B cell (primary cell): Measurements from ENCODE around the gene NOC4L. TPM values are rescaled to one million over a fixed set of nuclear protein-coding genes. Genes with fewer than 3 reads are reported as not detected.

Source experiments
- ATAC-seq: fragments of 200-7000 bp; cut with Tn5 transposase; one replicate; pipeline ENCODE4 v1.10.0; 2021; ENCODE audit warnings: low read depth, mild to moderate bottlenecking, moderate number of reproducible peaks, moderate library complexity
- CTCF ChIA-PET: fragments of 350-600 bp; sonication (Branson Sonifier 250); formaldehyde crosslinking; loops from one replicate; lab custom pipeline; 2021; ENCODE audit warnings: antibody characterized with exemption, inconsistent platforms; lab: Charles Lee
- POLR2A ChIA-PET: fragments of 350-600 bp; sonication (Branson Sonifier 250); formaldehyde crosslinking; loops from one replicate; lab custom pipeline; 2021; ENCODE audit warnings: antibody characterized with exemption; lab: Charles Lee
- DNase-seq: peaks from one replicate; pipeline ENCODE4 v3.0.0; 2013
- H2AFZ ChIP-seq: 2 replicates; pipeline ENCODE4 v1.6.1; 2012; ENCODE audit warnings: mild to moderate bottlenecking, low read depth, low read length; ENCODE audit not compliant: insufficient read depth, poor library complexity, severe bottlenecking
- H3K27ac ChIP-seq, 2 donors: 1 replicate in 1 of 2; 2 replicates in 1 of 2; pipeline ENCODE4 v1.5.1; 2012 to 2013; ENCODE audit warnings: low read length in 2 of 2, mild to moderate bottlenecking in 2 of 2, moderate library complexity in 1 of 2
- H3K27me3 ChIP-seq, 4 experiments: fragments of 200-600 bp in 1 of 4; sonication (generic) in 1 of 4; replicated peaks in 1 of 4; 1 replicate in 2 of 4; 2 replicates in 2 of 4; pipeline versions ENCODE4 v1.6.1 to v1.7.0; 2013 to 2016; ENCODE audit warnings: low read length in 3 of 4, mild to moderate bottlenecking in 2 of 4, mixed read lengths in 1 of 4, moderate library complexity in 1 of 4; ENCODE audit not compliant: insufficient read depth in 4 of 4, control insufficient read depth in 3 of 4; ENCODE audit errors: control extremely low read depth in 1 of 4
- H3K36me3 ChIP-seq, 2 experiments: replicated peaks in 1 of 2; 1 replicate in 1 of 2; 2 replicates in 1 of 2; pipeline versions ENCODE4 v1.6.1 to v1.7.1; 2013; ENCODE audit warnings: low read length in 1 of 2; ENCODE audit not compliant: insufficient read depth in 2 of 2, control insufficient read depth in 1 of 2; ENCODE audit errors: control extremely low read depth in 1 of 2, extremely low read depth in 1 of 2
- H3K4me1 ChIP-seq, 2 donors: fragments of 200-600 bp in 1 of 2; sonication (generic) in 1 of 2; 1 replicate in 1 of 2; 2 replicates in 1 of 2; pipeline versions ENCODE4 v1.5.1 to v1.6.1; 2013 to 2017; ENCODE audit warnings: low read length in 2 of 2; ENCODE audit not compliant: control insufficient read depth in 2 of 2, insufficient read depth in 2 of 2
- H3K4me2 ChIP-seq: replicated peaks from 2 replicates; pipeline ENCODE3; 2012; ENCODE audit warnings: mild to moderate bottlenecking, low read depth, low read length; ENCODE audit not compliant: poor library complexity, severe bottlenecking
- H3K4me3 ChIP-seq, 5 experiments: fragments of 200-600 bp in 1 of 5; sonication (generic) in 1 of 5; 1 replicate in 3 of 5; 2 replicates in 2 of 5; pipeline versions ENCODE4 v1.5.1 to v1.7.0; 2011 to 2016; ENCODE audit warnings: low read length in 4 of 5, mild to moderate bottlenecking in 4 of 5, low read depth in 2 of 5, control low read depth in 1 of 5, moderate library complexity in 1 of 5; ENCODE audit not compliant: insufficient read depth in 1 of 5; ENCODE audit errors: control extremely low read depth in 1 of 5, extremely low read depth in 1 of 5
- H3K79me2 ChIP-seq: fragments of 200-600 bp; sonication (generic); one replicate; pipeline ENCODE4 v1.6.0; 2016; ENCODE audit warnings: low read length; ENCODE audit not compliant: control insufficient read depth, insufficient read depth
- H3K9ac ChIP-seq: fragments of 200-600 bp; sonication (generic); 2 replicates; pipeline ENCODE4 v1.6.1; 2017; ENCODE audit warnings: mild to moderate bottlenecking, low read length, moderate library complexity
- H3K9me3 ChIP-seq, 3 donors: one replicate each; pipeline versions ENCODE4 v1.6.1 to v1.7.1; 2013; ENCODE audit warnings: low read length in 2 of 3; ENCODE audit not compliant: control insufficient read depth in 2 of 3, insufficient read depth in 1 of 3; ENCODE audit errors: control extremely low read depth in 1 of 3
- H4K20me1 ChIP-seq: 2 replicates; pipeline ENCODE4 v1.6.0; 2012; ENCODE audit warnings: mild to moderate bottlenecking, low read length; ENCODE audit not compliant: insufficient read depth, control insufficient read depth, poor library complexity, severe bottlenecking
- H3K27ac Mint-ChIP-seq: one replicate; pipeline ENCODE4 v1.8.0; 2021; ENCODE audit warnings: mixed read lengths
- H3K27me3 Mint-ChIP-seq: one replicate; pipeline ENCODE4 v1.8.0; 2021; ENCODE audit warnings: mixed read lengths
- H3K4me1 Mint-ChIP-seq: one replicate; pipeline ENCODE4 v1.8.0; 2021; ENCODE audit warnings: mixed read lengths
- H3K4me3 Mint-ChIP-seq: one replicate; pipeline ENCODE4 v1.8.0; 2021; ENCODE audit warnings: mixed read lengths
- H3K9me3 Mint-ChIP-seq: one replicate; pipeline ENCODE4 v1.8.0; 2022; ENCODE audit warnings: mixed read lengths; ENCODE audit not compliant: insufficient read depth
- EZH2 ChIP-seq: IDR thresholded peaks from 2 replicates; pipeline ENCODE4 v1.6.1; 2012; ENCODE audit warnings: borderline replicate concordance, low read depth, mild to moderate bottlenecking, moderate library complexity, low read length; ENCODE audit not compliant: insufficient read depth, poor library complexity, severe bottlenecking
- WGBS: methylation state at CpG from one replicate; pipeline ENCODE4 v1.1.5; 2013; ENCODE audit warnings: missing lambda C conversion rate; ENCODE audit not compliant: insufficient coverage; 5-methylcytosine and 5-hydroxymethylcytosine counted together
- intact Hi-C: fragments of 100-400 bp; cut with micrococcal nuclease; formaldehyde crosslinking; loops from one replicate; pipeline ENCODE4 v1.10.0; 2022
- polyA plus RNA-seq: library from polyadenylated mRNA; depleted of rRNA; stranded (reverse); fragments of >200 nt; gene quantifications from 2 replicates; pipeline ENCODE4 v1.2.3, GENCODE V29; 2012
- total RNA-seq, 2 donors: library from RNA; stranded (reverse); fragments of 120-200 nt in 1 of 2; gene quantifications; 1 replicate in 1 of 2; 2 replicates in 1 of 2; pipeline versions ENCODE4 v1.2.3 to v1.2.4, GENCODE V29; 2013 to 2022
- TF ChIP-seq, protein P1 (sequence below): fragments of 200-600 bp; IDR thresholded peaks from one replicate; pipeline ENCODE4 v1.8.0; 2022; ENCODE audit warnings: antibody characterized with exemption, mild to moderate bottlenecking

Gene NOC4L
- total and polyA plus RNA-seq, 2 donors (not counting 1 experiment from before 2014, with no cell fraction given), result 13.1 to 21.9 TPM

GRCh38 chr12:132156573-132157325 lies 12.5 kb downstream of the NOC4L start:
- no peak overlapping the region for H3K27ac ChIP-seq
- ATAC-seq, result no peak
- H3K4me1 Mint-ChIP-seq, result peaks cover 9% of the 10 kb centered on the region
- no peak overlapping the region for H3K4me3 Mint-ChIP-seq
- no peak for TF ChIP-seq EZH2
- TF ChIP-seq, protein P1, sequence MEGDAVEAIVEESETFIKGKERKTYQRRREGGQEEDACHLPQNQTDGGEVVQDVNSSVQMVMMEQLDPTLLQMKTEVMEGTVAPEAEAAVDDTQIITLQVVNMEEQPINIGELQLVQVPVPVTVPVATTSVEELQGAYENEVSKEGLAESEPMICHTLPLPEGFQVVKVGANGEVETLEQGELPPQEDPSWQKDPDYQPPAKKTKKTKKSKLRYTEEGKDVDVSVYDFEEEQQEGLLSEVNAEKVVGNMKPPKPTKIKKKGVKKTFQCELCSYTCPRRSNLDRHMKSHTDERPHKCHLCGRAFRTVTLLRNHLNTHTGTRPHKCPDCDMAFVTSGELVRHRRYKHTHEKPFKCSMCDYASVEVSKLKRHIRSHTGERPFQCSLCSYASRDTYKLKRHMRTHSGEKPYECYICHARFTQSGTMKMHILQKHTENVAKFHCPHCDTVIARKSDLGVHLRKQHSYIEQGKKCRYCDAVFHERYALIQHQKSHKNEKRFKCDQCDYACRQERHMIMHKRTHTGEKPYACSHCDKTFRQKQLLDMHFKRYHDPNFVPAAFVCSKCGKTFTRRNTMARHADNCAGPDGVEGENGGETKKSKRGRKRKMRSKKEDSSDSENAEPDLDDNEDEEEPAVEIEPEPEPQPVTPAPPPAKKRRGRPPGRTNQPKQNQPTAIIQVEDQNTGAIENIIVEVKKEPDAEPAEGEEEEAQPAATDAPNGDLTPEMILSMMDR, result no peak
- H3K9me3 Mint-ChIP-seq, result no peaks in the 10 kb centered on the region
- H3K27ac Mint-ChIP-seq, result no peak overlapping the region
- no peak overlapping the region for H3K9ac ChIP-seq
- ChIA-PET CTCF (no interaction called here), POLR2A (no interaction called here)
- peaks cover 0 to 9% (median 0%) of the 10 kb centered on the region in 3 donors for H3K9me3 ChIP-seq
- no peaks in the 10 kb centered on the region for H3K27me3 Mint-ChIP-seq
- 91% methylated on average over 8 of the region's 8 CpGs for whole genome bisulfite sequencing
- intact Hi-C loops, result no loop called here
- no peak overlapping the region for H2AFZ ChIP-seq
- peaks cover 17% of the 10 kb centered on the region for H3K79me2 ChIP-seq
- H3K4me2 ChIP-seq, result no peak overlapping the region
- H3K36me3 ChIP-seq, result peaks cover 7 to 31% of the 10 kb centered on the region in 2 experiments
- peaks cover 3 to 11% of the 10 kb centered on the region in 2 donors for H3K4me1 ChIP-seq
- no peaks in the 10 kb centered on the region for H3K27me3 ChIP-seq
- no peak overlapping the region for H3K4me3 ChIP-seq
- H4K20me1 ChIP-seq, result peaks cover 4% of the 10 kb centered on the region
- DNase-seq, result no peak

DNA sequence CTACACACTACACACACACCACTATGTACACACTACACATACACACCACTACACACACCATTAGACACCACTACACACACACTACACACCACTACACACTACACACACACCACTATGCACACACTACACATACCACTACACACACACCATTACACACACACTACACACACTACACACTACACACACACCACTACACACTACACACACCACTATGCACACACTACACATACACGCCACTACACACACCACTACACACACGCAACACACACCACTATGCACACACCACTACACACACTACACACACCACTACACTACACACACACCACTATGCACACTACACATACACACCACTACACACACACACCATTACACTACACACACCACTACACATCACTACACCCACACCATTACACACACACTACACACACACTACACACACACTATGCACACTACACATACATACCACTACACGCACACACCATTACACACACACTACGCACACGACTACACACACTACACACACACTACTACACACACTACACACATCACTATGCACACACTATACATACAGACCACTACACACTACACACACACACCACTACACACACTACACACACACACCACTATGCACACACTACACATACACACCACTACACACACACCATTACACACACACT lies 13.6 kb downstream of the NOC4L start:
- ATAC-seq, result no peak
- CTCF ChIA-PET, result no interaction called here
- no peak overlapping the region for H3K27ac Mint-ChIP-seq

More for the DNA sequence above, 13.6 kb downstream of the NOC4L start:
- WGBS, result 99% methylated on average over 5 of the region's 5 CpGs
- no peak overlapping the region for H3K4me2 ChIP-seq
- H3K4me3 Mint-ChIP-seq, result no peak overlapping the region
- H3K27me3 ChIP-seq, result no peaks in the 10 kb centered on the region
- H3K36me3 ChIP-seq, result peaks cover 7 to 22% of the 10 kb centered on the region in 2 experiments
- no peak overlapping the region for H3K9ac ChIP-seq
- H3K79me2 ChIP-seq, result peaks cover 10% of the 10 kb centered on the region
- intact Hi-C loops, result no loop called here
- POLR2A ChIA-PET, result no interaction called here
- no peak overlapping the region for H3K4me3 ChIP-seq
- no peak overlapping the region for H3K27ac ChIP-seq
- no peaks in the 10 kb centered on the region for H3K27me3 Mint-ChIP-seq
- no peak for DNase-seq
- H2AFZ ChIP-seq, result no peak overlapping the region
- peaks cover 9% of the 10 kb centered on the region for H3K4me1 Mint-ChIP-seq
- no peaks in the 10 kb centered on the region for H3K9me3 Mint-ChIP-seq
- peaks cover 0 to 19% (median 0%) of the 10 kb centered on the region in 3 donors for H3K9me3 ChIP-seq
- H3K4me1 ChIP-seq, result peaks cover 3 to 11% of the 10 kb centered on the region in 2 donors
- TF ChIP-seq, protein P1, result no peak
- no peak for TF ChIP-seq EZH2
- peaks cover 4% of the 10 kb centered on the region for H4K20me1 ChIP-seq
